SJSA1 (cell line): ENCODE results near the gene SRGN. TPM values are rescaled to one million over a fixed set of nuclear protein-coding genes. Genes with fewer than 3 reads are reported as not detected.

Source experiments
- DNase-seq, 2 experiments: peaks; one replicate each; pipeline ENCODE4 v3.0.0-alpha.2; 2015 to 2020; ENCODE audit warnings: low spot score in 2 of 2, low read depth in 1 of 2
- H3K27ac ChIP-seq: fragments of 250-450 bp; sonication (Bioruptor Pico); 2 replicates; pipeline ENCODE4 v1.5.1; 2020; ENCODE audit warnings: mild to moderate bottlenecking, moderate library complexity
- H3K27me3 ChIP-seq: fragments of 250-450 bp; sonication (Bioruptor Pico); replicated peaks from 2 replicates; pipeline ENCODE4 v1.5.1; 2020; ENCODE audit warnings: mild to moderate bottlenecking, moderate library complexity
- H3K36me3 ChIP-seq: fragments of 250-450 bp; sonication (Bioruptor Pico); 2 replicates; pipeline ENCODE4 v1.5.1; 2020; ENCODE audit warnings: mild to moderate bottlenecking
- H3K4me1 ChIP-seq: fragments of 250-450 bp; sonication (Bioruptor Pico); replicated peaks from 2 replicates; pipeline ENCODE4 v1.6.1; 2021; ENCODE audit warnings: mild to moderate bottlenecking
- H3K4me3 ChIP-seq: fragments of 250-450 bp; sonication (Bioruptor Pico); 2 replicates; pipeline ENCODE4 v1.5.1; 2020; ENCODE audit warnings: mild to moderate bottlenecking
- H3K9me3 ChIP-seq: fragments of 250-450 bp; sonication (Bioruptor Pico); replicated peaks from 2 replicates; pipeline ENCODE4 v1.5.1; 2020; ENCODE audit warnings: mild to moderate bottlenecking
- total RNA-seq: library from RNA; depleted of rRNA; stranded (reverse); fragments of >200 nt; shearing (Covaris generic); gene quantifications from 2 replicates; pipeline ENCODE4 v1.2.3, GENCODE V29; 2014

The SRGN gene
- total RNA-seq, 1 experiment from 2014 or later: 232 TPM

DNA sequence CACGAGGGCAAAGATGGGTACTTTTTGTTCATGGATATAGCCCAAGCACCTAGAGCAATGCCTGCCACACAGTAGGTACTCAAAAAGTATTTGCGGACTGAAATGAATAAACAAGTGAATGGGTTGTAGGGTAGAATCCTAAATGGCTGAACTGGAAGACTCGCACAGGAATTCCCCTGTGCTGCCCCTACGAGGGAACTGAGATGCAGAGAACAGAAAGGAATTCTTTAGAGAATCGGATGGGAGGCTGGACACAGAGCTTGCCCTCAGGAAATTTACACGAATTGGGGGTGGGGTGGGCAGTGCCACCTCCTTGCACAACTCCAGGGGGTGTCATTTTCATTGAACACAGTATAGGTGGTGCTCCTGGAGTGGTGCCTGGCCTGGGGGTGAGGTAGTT, 35.2 kb upstream of the SRGN start:
- H3K27ac ChIP-seq: no peak overlapping the region

DNA sequence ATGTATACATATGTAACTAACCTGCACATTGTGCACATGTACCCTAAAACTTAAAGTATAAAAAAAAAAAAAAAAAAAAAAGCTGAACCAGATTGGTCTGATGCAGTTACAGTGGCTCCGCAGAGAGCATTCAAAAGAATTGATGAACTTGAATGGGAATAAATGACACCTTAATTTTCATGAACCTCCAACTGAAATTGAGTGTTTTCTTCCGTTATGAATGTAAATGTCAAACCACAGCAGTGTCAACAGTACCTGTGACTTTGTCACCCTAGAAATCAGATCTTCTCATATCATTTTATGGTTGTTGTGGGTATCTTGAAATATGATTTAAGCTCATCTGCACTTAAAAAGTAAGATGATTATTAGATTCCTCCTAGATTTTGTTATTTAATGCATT, 32.7 kb upstream of the SRGN start:
- Histone ChIP-seq H3K36me3 (no peaks in the 10 kb centered on the region), H3K4me3 (no peak overlapping the region), H3K9me3 (no peaks in the 10 kb centered on the region), H3K27ac (no peak overlapping the region), H3K4me1 (peaks cover 28% of the 10 kb centered on the region), H3K27me3 (no peaks in the 10 kb centered on the region)
- DNase-seq: no peak

More for the DNA sequence above, 35.2 kb upstream of the SRGN start:
- no peaks in the 10 kb centered on the region for H3K27me3 ChIP-seq
- no peak overlapping the region for H3K4me3 ChIP-seq
- H3K4me1 ChIP-seq: peaks cover 21% of the 10 kb centered on the region
- no peak for DNase-seq
- H3K36me3 ChIP-seq: no peaks in the 10 kb centered on the region
- H3K9me3 ChIP-seq: no peaks in the 10 kb centered on the region

DNA sequence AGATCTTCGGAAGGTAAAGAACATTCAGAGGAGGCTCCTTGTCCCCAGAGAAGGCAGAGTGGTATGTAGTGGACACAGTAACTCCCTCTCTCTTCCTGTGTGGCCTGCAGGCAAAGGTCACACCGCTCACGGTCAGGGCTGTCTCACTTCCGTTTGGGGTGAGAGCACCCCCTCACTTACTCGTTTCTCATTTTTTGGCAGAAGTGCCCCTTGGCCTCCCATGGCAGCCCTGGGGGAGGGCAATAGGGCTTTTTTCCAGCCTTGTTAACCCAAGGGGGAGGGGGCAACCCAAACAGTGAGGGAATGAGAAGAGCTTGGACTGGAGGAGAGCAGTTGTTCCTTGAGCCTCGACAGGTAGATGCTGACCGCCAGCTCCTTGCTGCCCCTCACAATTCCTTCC, 31.8 kb upstream of the SRGN start:
- H3K27ac ChIP-seq: no peak overlapping the region; the same call in 1 of the 2 replicates
- peaks cover 28% of the 10 kb centered on the region for H3K4me1 ChIP-seq
- DNase-seq: peak in 1 of 2 experiments; percentile 18
- no peaks in the 10 kb centered on the region for H3K36me3 ChIP-seq
- H3K4me3 ChIP-seq: no peak overlapping the region
- H3K9me3 ChIP-seq: no peaks in the 10 kb centered on the region
- no peaks in the 10 kb centered on the region for H3K27me3 ChIP-seq

DNA sequence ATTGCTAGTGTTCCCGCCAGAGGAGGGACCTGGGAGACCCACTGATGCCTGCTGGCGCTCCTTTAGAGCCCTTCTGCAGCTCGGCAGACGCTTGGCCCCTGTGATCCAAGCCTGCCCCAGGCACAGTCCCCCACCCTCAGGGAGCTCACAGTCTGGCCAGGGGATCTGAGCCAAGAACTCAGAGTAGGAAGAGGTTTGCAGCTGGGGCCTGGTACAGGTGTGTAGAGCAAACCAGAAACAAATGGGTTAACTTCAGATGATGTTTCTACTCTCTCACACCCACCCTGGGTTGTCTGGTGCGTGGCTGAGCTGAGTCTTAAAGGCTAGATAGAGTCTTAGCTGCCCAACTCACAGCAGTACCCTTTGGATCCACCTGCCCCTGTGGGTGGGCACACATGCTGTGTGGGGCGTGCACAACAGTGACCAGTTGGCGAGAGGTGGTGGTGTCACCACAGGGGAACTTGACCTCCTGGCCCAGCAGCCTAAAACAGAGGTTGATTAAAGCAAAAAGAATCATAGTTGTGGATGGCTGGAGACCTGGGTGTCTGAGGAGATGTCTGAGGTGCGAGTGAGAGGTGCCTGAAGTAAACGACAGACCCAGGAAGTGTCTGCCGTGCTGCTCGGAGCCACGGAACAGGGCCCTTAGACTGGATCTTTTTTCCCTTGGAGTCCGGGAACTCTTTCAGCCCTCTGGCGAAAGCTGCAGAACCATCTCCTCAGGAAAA, 31.2 kb upstream of the SRGN start:
- DNase-seq: no peak
- Histone ChIP-seq H3K36me3 (no peaks in the 10 kb centered on the region), H3K4me1 (peaks cover 29% of the 10 kb centered on the region), H3K4me3 (no peak overlapping the region), H3K27ac (no peak overlapping the region; the same call in 1 of the 2 replicates), H3K9me3 (no peaks in the 10 kb centered on the region), H3K27me3 (no peaks in the 10 kb centered on the region)

DNA sequence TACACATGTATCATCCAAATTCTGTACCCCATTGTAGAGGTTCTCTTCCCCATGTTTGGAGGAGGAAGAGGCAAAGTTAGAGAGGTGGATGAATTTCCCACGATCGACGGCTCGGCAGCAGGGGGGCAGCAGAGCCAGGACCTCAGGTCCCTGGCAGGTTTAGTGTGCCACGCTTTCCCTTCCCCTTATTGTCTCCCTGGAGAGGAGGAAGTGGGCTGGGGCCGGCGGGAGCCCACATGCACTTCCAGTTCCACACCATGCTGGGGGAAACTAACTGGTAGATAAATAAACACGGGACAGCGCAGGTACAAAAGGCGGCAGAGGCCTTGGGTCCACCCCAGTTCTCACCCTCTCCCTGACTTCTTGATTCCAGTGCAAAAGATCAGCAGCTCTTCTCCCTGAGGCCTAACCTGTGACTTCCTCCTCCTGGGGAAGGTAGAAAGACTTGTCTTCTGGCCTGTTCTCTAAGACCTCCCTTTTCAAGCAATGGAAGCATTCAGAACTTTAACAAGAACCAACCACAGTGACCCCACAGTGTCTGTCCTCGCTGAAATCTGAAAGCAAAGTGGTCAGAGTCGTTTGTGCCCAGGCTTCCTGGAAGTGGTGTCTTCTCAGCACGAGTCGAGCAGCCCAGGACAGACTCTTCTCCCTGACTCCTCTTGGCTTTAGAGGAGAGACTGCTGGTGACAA, 30.5 kb upstream of the SRGN start:
- no peaks in the 10 kb centered on the region for H3K36me3 ChIP-seq
- no peak for DNase-seq
- H3K4me3 ChIP-seq: no peak overlapping the region
- H3K27ac ChIP-seq: peak overlapping the region; percentile 7; the same call in 1 of the 2 replicates
- H3K27me3 ChIP-seq: no peaks in the 10 kb centered on the region
- H3K4me1 ChIP-seq: peaks cover 36% of the 10 kb centered on the region
- H3K9me3 ChIP-seq: no peaks in the 10 kb centered on the region

DNA sequence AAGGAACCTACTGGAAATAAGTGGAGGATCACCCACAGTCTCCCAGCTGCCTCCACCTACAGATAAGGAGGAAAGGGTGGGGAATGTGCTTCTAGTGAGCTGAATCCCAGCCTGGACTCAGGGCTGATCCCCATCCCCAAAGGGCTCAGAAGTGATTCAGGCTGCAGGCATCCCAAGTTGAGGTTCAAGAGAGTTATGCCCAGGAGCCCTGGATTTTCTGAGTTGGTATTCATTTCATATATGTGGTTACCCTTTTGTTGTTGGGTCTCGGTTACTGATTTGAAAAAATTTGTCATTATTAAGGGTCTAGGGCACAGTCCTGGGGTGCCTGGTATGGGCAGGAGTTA, 30.0 kb upstream of the SRGN start:
- Histone ChIP-seq H3K27me3 (no peaks in the 10 kb centered on the region), H3K36me3 (no peaks in the 10 kb centered on the region), H3K4me3 (no peak overlapping the region), H3K4me1 (peaks cover 40% of the 10 kb centered on the region), H3K9me3 (no peaks in the 10 kb centered on the region), H3K27ac (peak overlapping the region; percentile 52)
- peak in 1 of 2 experiments; percentile 28 for DNase-seq

DNA sequence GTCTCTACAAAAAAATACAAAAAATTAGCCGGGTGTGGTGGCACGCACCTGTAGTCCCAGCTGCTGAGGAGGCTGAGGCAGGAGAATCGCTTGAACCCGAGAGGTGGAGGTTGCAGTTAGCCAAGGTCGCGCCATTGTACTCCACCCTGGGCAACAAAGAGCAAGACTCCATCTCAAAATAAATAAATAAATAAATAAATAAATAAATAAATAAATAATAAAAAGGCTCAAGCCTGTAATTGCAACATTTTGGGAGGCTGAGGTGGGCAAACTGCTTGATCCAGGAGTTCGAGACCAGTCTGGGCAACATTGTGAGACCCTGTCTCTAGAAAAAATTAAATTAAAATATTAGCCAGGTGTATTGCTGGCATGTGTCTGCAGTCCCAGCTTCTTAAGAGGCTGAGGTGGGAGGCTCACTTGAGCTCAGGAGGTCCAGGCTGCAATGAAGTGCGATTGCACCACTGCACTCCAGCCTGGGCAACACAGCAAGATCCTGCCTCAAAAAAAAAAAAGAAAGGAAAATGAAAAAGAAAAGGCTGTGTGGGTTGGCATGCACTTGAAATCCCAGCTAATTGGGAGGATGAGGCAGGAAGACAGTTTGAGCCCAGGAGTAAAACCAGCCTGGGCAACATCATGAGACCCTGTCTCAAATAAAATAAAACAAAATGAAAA, 27.6 kb upstream of the SRGN start:
- Histone ChIP-seq H3K4me3 (no peak overlapping the region), H3K27me3 (no peaks in the 10 kb centered on the region), H3K36me3 (no peaks in the 10 kb centered on the region), H3K27ac (no peak overlapping the region), H3K9me3 (no peaks in the 10 kb centered on the region), H3K4me1 (peaks cover 40% of the 10 kb centered on the region)
- DNase-seq: no peak

DNA sequence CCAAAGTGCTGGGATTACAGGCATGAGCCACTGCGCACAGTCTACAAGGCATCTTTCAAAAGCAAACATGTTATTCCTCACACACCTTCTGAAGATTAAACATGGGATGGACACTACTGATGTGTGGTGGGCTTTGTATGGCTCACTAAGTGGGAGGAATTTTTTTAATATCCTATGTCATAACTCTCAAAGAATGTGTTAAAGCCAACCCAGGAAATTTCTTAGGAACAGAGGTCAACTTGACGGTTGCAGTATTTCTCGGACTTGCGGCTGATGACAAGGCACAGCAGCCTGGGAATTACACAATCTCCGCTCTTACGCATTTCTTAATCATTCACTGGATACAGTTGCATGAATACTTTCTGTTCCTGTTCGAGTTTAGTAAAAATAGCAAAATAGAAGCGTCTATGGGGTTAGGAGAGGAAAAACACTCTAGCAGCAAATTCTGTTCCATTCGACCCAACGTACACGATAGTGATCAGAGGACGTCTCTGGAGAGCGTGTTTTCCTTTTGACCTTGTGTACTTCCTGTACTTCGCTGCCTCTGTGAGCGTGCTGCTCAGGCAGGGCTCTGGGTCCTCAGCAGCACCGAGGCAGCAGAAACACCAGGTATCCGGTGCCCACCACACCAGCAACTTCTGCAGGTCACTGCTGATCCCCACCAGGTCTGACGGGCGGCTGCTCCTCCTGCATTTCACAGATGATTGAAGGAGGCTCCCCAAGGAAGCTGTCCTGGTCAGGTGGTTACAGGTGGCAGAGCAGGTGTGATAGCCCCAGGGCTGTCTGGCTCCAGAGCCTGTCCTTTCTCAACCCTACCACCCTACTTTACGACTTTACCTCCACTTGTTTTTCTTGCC, 26.4 kb upstream of the SRGN start:
- Histone ChIP-seq H3K36me3 (no peaks in the 10 kb centered on the region), H3K9me3 (no peaks in the 10 kb centered on the region), H3K27ac (peak overlapping the region; percentile 77), H3K4me1 (peaks cover 42% of the 10 kb centered on the region), H3K4me3 (peak overlapping the region; percentile 28), H3K27me3 (no peaks in the 10 kb centered on the region)
- DNase-seq: peak; percentile 55 to 78

DNA sequence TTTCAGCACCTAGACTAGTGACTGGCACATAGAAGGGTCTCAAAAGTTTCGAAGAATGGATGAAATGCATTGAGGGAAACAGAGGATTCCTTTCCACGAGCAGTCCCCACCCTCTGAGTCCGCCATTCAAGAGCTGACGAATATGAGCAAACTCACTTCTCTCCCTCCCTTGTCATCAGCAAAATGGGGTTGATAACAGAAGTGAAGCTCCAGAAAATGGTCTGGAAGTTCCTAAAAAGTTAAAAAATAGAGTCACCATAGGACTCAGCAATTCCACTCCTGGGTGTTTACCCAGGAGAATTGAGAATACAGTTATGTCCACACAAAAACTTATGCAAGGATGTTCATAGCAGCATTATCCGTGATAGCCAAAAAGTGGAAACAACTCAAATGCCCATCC, 25.0 kb upstream of the SRGN start:
- Histone ChIP-seq H3K4me3 (no peak overlapping the region), H3K4me1 (peaks cover 28% of the 10 kb centered on the region), H3K27ac (no peak overlapping the region)

DNA sequence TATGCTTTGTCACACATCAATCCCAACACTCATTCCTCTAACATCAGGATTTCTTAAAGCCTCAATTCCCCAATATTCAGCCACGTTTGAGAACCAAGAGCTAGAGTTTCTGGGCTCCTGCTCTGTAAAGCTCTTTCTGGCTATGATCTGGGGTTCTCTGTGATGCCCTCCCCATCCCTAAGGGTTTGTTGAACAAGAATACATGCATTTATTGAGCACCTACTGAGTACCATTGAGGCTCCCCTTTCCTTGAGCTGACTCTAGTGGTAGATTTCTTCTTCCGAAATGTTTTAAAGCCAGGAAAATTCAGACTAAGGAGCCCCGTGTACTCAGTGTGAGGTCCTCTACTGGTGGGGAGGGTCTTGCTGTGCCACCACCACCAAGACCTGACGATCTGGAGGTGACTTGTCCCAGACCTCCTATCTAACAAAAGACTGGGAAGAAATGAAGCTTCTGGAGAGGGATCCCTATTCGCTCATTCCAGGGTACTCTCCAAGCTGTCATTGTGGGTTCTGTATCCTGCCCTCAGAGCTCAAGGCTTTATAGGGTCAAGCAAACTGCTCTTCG, 23.1 kb upstream of the SRGN start:
- Histone ChIP-seq H3K9me3 (no peaks in the 10 kb centered on the region), H3K4me3 (no peak overlapping the region), H3K27me3 (no peaks in the 10 kb centered on the region), H3K27ac (no peak overlapping the region), H3K4me1 (peaks cover 23% of the 10 kb centered on the region), H3K36me3 (no peaks in the 10 kb centered on the region)
- DNase-seq: no peak

More for the DNA sequence above, 25.0 kb upstream of the SRGN start:
- DNase-seq: no peak
- H3K36me3 ChIP-seq: no peaks in the 10 kb centered on the region
- no peaks in the 10 kb centered on the region for H3K9me3 ChIP-seq
- H3K27me3 ChIP-seq: no peaks in the 10 kb centered on the region

DNA sequence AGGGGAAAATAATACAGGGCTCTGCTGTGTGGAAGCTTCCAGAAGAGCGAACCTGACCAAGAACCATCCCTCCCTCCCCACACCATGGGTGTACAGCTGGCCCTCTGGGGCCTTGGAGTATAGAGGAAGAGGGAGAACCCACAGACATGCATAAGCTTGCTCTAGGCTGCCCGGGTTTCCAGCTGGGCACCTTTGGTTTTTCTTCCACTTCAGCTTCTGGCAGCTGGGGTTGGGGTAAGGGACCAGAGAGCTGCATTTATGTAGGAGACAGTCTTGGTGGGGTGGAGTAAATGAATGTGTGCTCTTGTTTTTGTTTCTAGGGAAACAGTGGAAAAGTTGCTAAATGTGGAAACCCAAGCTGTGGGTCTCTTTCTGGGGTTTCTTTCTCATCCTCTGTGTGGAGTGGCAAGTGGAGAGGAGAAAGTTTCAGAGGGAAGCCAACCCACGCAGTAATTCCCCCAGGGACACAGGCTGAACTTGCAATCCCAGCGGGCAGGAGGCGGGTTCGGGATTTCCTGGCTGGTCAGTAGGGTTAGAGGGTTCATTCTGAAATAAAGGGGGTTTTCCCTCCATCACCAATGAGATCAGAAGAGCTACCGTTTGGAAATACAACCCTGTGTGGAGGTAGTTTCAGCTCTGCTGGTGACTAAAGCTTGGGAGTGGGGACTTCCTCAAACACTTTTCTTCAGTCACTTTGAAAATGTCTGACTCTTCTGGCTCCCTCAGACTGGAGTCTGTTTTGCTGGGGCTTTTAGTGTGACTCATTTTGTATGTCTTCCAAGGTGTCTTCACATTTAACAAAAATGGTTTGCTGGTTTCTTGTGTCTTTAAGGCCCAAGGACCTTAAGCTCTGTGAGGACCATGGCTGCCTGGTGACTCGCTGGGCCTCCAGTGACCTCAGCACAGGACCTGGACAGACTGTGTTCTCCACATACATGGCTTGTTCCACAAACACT, 22.2 kb upstream of the SRGN start:
- peak overlapping the region; percentile 54 for H3K27ac ChIP-seq
- peak in 1 of 2 experiments; percentile 9 for DNase-seq
- no peaks in the 10 kb centered on the region for H3K9me3 ChIP-seq
- H3K4me3 ChIP-seq: no peak overlapping the region
- H3K27me3 ChIP-seq: no peaks in the 10 kb centered on the region
- no peaks in the 10 kb centered on the region for H3K36me3 ChIP-seq
- H3K4me1 ChIP-seq: peaks cover 23% of the 10 kb centered on the region

DNA sequence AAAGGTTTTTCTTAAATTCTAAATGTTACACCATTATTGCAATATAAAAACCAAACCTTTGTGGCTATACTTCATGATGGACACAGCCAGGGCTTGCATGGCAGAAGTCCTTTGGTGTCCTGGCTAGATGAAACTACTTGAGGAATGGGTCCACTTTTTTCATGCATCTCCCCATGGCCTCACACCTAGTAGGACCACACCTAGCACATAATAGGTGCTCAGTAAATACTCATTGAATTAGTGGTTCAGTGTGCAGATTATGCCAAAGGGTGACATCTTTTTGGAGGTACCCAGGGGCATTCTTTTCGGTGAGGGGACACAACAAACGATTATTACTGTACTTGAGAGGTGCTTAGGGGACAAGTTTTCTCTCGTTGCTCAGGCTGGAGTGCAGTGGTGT, 20.7 kb upstream of the SRGN start:
- H3K27me3 ChIP-seq: no peaks in the 10 kb centered on the region
- no peaks in the 10 kb centered on the region for H3K36me3 ChIP-seq
- peaks cover 17% of the 10 kb centered on the region for H3K4me1 ChIP-seq
- H3K4me3 ChIP-seq: no peak overlapping the region
- H3K27ac ChIP-seq: no peak overlapping the region
- no peak for DNase-seq
- no peaks in the 10 kb centered on the region for H3K9me3 ChIP-seq
